ENCODE measurements around the gene DENND4C. TPM values are rescaled to one million over a fixed set of nuclear protein-coding genes. Genes with fewer than 3 reads are reported as not detected.

Gene DENND4C
- total RNA-seq, 2 experiments from 2014 or later = 17.4 to 18.5 TPM

- H3K27me3 Mint-ChIP-seq = no peaks in the 10 kb centered on the region
- DNase-seq (no peak), ATAC-seq (no peak)
- TF ChIP-seq CTCF (IDR thresholded peaks at IDR 0.05) = no peak
- H3K36me3 Mint-ChIP-seq (ENCODE audit: low read depth) = peaks cover 7% of the 10 kb centered on the region
- intact Hi-C loops (cut with micrococcal nuclease) = no loop called here
- H3K27ac Mint-ChIP-seq = no peak overlapping the region
- ChIA-PET POLR2A (interaction anchor here (0.9 to 1.5 kb wide), 2 partner anchors 8 to 140 kb away, joined by 4 to 7 read pairs; partner anchors contain the start of gene RPS6), CTCF (no interaction called here)
- H3K4me1 Mint-ChIP-seq (ENCODE audit: low read depth) = peaks cover 35% of the 10 kb centered on the region
- H3K9me3 Mint-ChIP-seq = no peaks in the 10 kb centered on the region
- no peak overlapping the region for H3K4me3 Mint-ChIP-seq
These were observed 9.5 kb downstream of the DENND4C start for GRCh38 chr9:19239955-19240354.

- ATAC-seq (no peak), DNase-seq (no peak)
- H3K9me3 Mint-ChIP-seq = no peaks in the 10 kb centered on the region
- H3K36me3 Mint-ChIP-seq (ENCODE audit: low read depth) = peaks cover 9% of the 10 kb centered on the region
- no peak for TF ChIP-seq CTCF (IDR thresholded peaks at IDR 0.05)
- intact Hi-C loops (cut with micrococcal nuclease) = no loop called here
- H3K4me3 Mint-ChIP-seq = no peak overlapping the region
- H3K4me1 Mint-ChIP-seq (ENCODE audit: low read depth) = peaks cover 37% of the 10 kb centered on the region
- CTCF ChIA-PET = no interaction called here
- no peak overlapping the region for H3K27ac Mint-ChIP-seq
- no peaks in the 10 kb centered on the region for H3K27me3 Mint-ChIP-seq
- POLR2A ChIA-PET = interaction anchor here (0.6 to 1.5 kb wide), 2 partner anchors 121 to 138 kb away, joined by 3 to 7 read pairs; partner anchors contain the start of gene RPS6
These were observed 11.2 kb downstream of the DENND4C start for GRCh38 chr9:19241728-19242127.

- H3K27ac Mint-ChIP-seq = no peak overlapping the region
- no peak overlapping the region for H3K4me3 Mint-ChIP-seq
- no peaks in the 10 kb centered on the region for H3K9me3 Mint-ChIP-seq
- H3K4me1 Mint-ChIP-seq (ENCODE audit: low read depth) = peaks cover 43% of the 10 kb centered on the region
- TF ChIP-seq CTCF (IDR thresholded peaks at IDR 0.05) = no peak
- peaks cover 9% of the 10 kb centered on the region for H3K36me3 Mint-ChIP-seq (ENCODE audit: low read depth)
- no peaks in the 10 kb centered on the region for H3K27me3 Mint-ChIP-seq
- ATAC-seq = no peak
- intact Hi-C loops (cut with micrococcal nuclease) = no loop called here
- ChIA-PET CTCF (interaction anchor here (1.8 kb wide), 1 partner anchor 11 kb away, joined by 4 read pairs; no protein-coding TSS in a partner anchor), POLR2A (interaction anchor here (0.9 kb wide), 1 partner anchor 13 kb away, joined by 5 read pairs; the partner anchor contains the start of gene DENND4C)
- DNase-seq = no peak
These were observed 13.0 kb downstream of the DENND4C start for GRCh38 chr9:19243366-19244033.

GRCh38 chr9:19246891-19247290, 16.4 kb downstream of the DENND4C start:
- POLR2A ChIA-PET = no interaction called here

More at GRCh38 chr9:19246891-19247290, 16.4 kb downstream of the DENND4C start:
- no peak overlapping the region for H3K27ac Mint-ChIP-seq
- no peak for TF ChIP-seq CTCF (IDR thresholded peaks at IDR 0.05)
- intact Hi-C loops (cut with micrococcal nuclease) = no loop called here
- peaks cover 12% of the 10 kb centered on the region for H3K36me3 Mint-ChIP-seq (ENCODE audit: low read depth)
- no peak for ATAC-seq
- no peak for DNase-seq
- H3K4me1 Mint-ChIP-seq (ENCODE audit: low read depth) = peaks cover 35% of the 10 kb centered on the region
- H3K4me3 Mint-ChIP-seq = no peak overlapping the region
- H3K27me3 Mint-ChIP-seq = no peaks in the 10 kb centered on the region
- CTCF ChIA-PET = interaction anchor here (0.6 to 1.3 kb wide), 4 partner anchors 8 to 991 kb away, joined by 3 to 4 read pairs (median 4); partner anchors contain the start of gene DENND4C
- no peaks in the 10 kb centered on the region for H3K9me3 Mint-ChIP-seq
